HT1080 (cell line): ENCODE data around the gene ENKD1. TPM values are rescaled to one million over a fixed set of nuclear protein-coding genes. Genes with fewer than 3 reads are reported as not detected.
"Not testable (repeated sequence)": the region's sequence is repeated elsewhere in the genome, so short reads cannot be mapped to it uniquely, and the experiment has no call there.

Experiments
- DNase-seq: peaks from one replicate; pipeline ENCODE4 v3.0.0-alpha.2; 2015; ENCODE audit warnings: low read depth
- polyA plus RNA-seq, 2 experiments: library from polyadenylated mRNA; depleted of rRNA; stranded (reverse); fragments of >200 nt; gene quantifications; 2 replicates each; pipeline ENCODE4 v1.2.3, GENCODE V29; 2015
- total RNA-seq: library from RNA; depleted of rRNA; stranded (reverse); fragments of >200 nt; shearing (Covaris generic); gene quantifications from 2 replicates; pipeline ENCODE4 v1.2.3, GENCODE V29; 2014; rRNA removed

Gene ENKD1
- total RNA-seq = 25.6 and 26.2 TPM in 2 replicates
- polyA plus RNA-seq (2015; cell fraction: cytosol; rRNA removed) = 16.7 and 21.9 TPM in 2 replicates
- 36.8 and 45.7 TPM in 2 replicates for polyA plus RNA-seq (2015; cell fraction: nucleus; rRNA removed)

DNA sequence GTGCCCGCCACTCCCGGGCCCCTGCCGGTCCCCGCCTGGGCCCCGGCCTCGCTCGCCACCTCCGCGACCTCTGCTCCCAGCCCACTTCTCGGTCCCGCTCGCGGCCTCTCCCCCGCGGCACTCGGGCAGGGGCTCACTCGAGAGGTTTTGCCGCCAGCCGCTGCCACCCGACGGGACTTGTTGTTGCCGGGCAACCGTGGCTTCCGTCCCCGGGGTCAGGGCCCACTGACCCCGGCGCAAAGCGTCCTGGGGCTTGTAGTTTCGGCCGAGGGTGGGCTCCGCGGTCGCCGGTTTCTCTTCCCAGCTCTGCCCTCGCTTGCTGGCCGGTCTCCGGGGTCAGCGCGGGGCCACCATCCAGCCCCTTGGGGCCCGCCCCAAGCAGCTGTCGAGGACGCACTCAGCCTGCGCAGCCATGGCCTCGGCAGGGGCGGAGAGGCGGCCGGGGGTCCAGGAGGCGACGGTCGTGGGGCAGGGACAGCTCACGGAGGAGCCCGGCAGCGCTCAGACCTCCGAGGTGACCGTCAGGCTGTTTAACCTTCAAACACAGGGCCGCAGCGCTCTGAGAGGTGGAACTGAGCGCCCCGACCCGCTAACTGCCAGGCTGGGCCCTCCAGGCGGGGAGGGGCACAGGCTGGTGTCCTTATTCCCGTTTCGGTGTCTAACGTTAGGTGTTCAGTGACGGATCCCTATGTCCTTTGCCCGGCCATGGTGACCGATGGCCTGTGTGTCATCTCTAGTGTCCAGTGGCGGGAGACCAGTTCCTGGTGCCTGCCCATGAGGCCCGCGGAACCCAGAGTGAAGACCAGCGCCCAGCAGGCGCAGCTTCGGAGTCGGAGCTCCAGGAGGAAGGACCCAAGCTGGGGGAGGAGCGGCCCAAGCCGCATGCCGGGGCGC lies at the start of gene ENKD1, which contains the start of gene C16orf86:
Gene ENKD1 (minus strand): TSS at position 192 of the 894 bp plus-strand sequence. CDS start 308 bp downstream, outside the sequence.
Gene C16orf86 (plus strand): TSS at position 256 of the 894 bp plus-strand sequence. CDS start 157 bp downstream, at position 413.
- DNase-seq = peak; percentile 64

GRCh38 chr16:67716097-67716496 lies 49.5 kb upstream of the ENKD1 start:
- no peak for DNase-seq

- DNase-seq = no peak
These were observed 48.0 kb upstream of the ENKD1 start for GRCh38 chr16:67714522-67714921.

DNA sequence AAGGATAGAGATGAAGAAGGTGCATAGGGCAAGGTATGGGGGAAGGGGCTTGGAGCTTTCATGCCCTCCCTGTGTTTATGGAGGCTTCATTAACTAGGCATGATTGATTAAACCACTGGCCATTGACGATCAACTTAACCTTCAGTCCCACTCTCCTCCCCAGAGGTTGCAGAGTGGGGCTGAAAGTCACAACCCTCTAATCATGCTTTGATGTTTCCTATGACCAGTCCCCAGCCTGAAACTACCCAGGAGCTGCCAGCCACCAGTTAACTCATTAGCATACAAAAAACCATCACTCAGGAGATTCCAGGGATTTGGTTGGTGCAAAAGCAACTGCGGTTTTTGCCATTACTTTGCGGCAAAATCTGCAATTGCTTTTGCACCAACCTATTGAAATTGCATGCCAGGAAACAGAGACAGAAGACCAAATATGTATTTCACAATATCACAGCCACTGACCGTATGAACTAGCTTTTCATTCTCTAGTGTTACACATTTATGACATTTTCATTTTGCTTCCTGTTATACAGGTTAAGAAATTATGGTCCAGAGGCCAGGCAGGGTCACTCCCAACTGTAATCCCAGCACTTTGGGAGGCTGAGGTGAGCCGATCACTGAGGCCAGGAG lies 47.2 kb upstream of the ENKD1 start:
- DNase-seq = no peak

DNA sequence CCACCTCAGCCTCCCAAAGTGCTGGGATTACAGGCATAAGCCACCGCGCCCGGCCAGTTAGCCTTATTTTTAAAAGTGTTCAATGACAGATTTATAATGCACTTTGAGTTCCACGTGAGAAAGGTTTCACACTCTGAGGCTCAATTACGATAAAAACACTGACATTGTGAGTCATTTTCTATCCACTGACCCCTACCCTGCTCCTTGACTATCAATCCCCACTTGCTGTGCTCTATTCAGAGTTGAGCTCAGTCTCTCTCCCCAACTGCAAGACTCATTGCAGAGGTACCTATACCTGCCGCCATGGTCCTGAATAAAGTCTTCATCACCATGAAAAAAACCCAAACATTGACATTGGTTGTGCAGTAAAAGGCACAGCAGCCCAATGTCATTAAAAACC lies 44.1 kb upstream of the ENKD1 start:
- DNase-seq = no peak

- DNase-seq = no peak
These were observed 42.5 kb upstream of the ENKD1 start for GRCh38 chr16:67709050-67709449.

- DNase-seq = peak; percentile 7
These were observed 41.8 kb upstream of the ENKD1 start for GRCh38 chr16:67708368-67708771.

DNA sequence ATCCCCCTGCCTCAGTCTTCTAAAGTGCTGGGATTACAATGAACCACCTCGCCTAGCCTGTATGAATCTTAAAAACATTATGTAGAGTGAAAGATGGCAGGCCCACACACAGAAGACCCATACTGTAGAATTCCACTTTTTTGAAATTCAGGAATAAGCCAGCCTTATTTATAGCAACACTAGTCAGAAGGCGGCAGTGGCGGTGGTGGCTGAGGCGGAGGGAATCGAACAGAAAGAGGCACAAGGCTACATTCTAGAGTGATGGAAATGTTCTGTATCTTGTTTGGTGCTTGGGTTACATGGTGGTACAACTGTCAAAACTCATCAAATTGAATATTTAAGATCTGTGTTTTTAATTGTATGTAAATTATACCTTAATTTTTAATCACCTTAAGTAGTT lies 41.2 kb upstream of the ENKD1 start:
- no peak for DNase-seq

GRCh38 chr16:67707210-67707609 lies 40.7 kb upstream of the ENKD1 start:
- no peak for DNase-seq

- DNase-seq = no peak
These were observed 37.6 kb upstream of the ENKD1 start for GRCh38 chr16:67704110-67704509.

DNA sequence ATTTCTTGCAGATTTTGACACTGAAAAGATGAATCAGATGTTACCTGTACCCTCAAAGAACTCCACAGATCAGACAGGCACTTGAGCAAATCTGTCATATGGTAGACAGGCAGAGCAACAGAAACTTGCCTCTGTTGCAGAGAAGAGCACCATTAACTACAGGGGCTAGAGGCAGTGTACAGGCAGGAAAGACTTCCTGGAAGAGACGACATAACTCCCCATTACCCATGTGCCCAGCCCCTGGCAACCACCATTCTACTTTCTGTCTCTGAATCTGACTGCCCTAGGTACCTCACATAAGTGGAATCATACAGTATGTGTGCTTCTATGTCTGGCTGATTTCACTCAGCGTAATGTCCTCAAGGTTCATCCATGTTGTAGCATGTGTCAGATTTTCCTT lies 37.1 kb upstream of the ENKD1 start:
- no peak for DNase-seq

- DNase-seq = no peak
These were observed 35.6 kb upstream of the ENKD1 start for GRCh38 chr16:67702130-67702529.

GRCh38 chr16:67701420-67701819 lies 34.9 kb upstream of the ENKD1 start:
- no peak for DNase-seq

DNA sequence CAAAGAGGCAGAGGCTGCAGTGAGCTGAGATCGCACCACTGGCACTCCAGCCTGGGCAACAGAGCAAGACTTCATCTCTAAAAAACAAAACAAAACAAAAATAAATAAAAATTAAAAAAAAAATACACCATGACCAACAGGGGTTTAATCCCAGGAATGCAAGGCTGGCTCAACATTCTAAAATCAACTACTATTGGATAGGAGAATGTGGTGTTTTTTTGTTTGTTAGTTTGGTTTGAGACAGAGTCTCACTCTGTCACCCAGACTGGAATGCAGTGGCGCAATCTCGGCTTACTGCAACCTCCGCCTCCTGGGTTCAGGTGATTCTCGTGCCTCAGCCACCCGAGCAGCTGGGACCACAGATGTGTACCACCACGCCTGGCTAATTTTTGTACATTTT lies 32.7 kb upstream of the ENKD1 start:
- no peak for DNase-seq

GRCh38 chr16:67697422-67698185 lies 31.1 kb upstream of the ENKD1 start:
- DNase-seq = no peak

DNA sequence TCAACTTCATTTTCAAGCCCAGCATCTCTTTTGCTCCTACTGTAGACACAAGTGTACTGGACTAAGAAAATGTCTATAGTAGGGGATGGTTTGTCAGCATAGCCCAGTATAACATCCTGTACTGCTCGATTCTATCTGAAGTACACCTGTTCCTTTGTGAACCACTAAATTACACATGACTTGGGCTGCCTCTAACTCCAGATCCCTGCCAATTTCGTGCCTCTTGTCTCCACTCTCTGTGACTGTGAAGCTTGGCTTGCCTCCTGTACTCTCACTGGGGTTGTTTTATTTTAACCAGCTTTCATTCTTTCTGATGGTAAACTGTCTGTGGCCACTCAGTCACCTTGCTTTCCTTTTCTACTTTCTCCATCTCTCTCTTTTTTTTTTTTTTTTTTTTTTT lies 28.1 kb upstream of the ENKD1 start:
- no peak for DNase-seq

- not testable (repeated sequence) for DNase-seq
These were observed 27.2 kb upstream of the ENKD1 start for GRCh38 chr16:67693517-67694285.

DNA sequence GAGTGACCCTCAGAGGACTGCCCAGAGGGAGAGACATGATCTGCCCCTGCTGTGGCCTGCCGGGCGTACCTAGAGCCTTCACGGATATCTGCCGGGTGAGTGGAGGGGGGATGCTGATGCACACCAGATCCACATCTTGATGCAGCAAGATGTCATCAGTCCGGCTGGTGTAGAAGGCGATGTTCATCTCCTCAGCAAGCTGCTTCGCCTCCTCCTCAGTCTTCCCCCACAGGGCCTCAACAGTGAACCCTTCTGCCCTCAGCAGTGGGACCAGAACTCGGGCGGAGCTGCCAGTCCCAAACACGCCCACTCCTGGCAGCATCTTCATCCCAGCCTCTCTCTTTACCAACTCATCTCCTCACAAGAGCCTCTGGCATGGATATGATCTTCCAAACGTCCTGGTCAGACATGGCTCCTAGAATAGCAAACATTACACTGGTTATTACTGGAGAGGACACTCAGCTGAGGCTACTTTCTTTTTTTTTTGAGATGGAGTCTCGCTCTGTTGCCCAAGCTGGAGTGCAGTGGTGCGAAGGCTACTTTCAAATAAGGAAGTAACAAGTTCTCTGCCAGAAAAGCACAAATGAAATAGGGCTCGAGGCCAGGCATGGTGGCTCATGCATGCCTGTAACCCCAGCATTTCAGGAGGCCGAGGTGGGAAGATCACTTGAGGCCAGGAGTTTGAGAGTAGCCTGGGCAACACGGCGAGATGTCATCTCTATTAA lies 19.0 kb upstream of the ENKD1 start:
- no peak for DNase-seq

DNA sequence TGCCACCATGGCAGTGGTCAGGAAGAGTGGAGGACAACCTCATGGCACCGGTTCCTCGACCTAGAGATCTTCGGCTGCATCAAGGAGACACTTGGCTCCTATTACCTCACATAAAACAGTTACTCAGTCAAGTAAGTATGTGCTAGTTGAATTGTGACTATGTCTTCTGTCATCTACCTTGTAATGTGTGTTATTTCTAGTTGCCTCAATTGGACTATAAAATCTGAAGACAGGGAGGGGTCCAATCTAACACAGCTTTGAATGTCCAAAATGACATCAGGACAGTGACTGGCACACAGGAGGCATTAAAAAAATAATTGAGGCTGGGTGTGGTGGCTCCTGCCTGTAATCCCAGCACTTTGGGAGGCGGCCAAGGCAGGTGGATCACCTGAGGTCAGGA lies 17.2 kb upstream of the ENKD1 start:
- no peak for DNase-seq
